Esophagus squamous epithelium (tissue), 5 donors: ENCODE measurements around the gene OGDH. TPM values are rescaled to one million over a fixed set of nuclear protein-coding genes. Genes with fewer than 3 reads are reported as not detected.

Experiments used
- DNase-seq: peaks from one replicate; lab custom pipeline; 2025; lab: John Stamatoyannopoulos, UW
- H3K27ac ChIP-seq, 4 donors: fragments of 200-600 bp; sonication (generic); one replicate each; pipeline ENCODE4 v1.5.1; 2016 to 2019; ENCODE audit warnings: mild to moderate bottlenecking in 1 of 4
- H3K27me3 ChIP-seq, 4 donors: fragments of 200-600 bp; sonication (generic); 1 replicate in 3 of 4; 2 replicates in 1 of 4; pipeline versions ENCODE4 v1.5.1 to v1.6.0; 2017 to 2021; ENCODE audit warnings: antibody characterized with exemption in 1 of 4
- H3K36me3 ChIP-seq, 3 donors: fragments of 200-600 bp; sonication (generic); one replicate each; pipeline ENCODE4 v1.5.1; 2016 to 2019
- H3K4me1 ChIP-seq, 3 donors: fragments of 200-600 bp; sonication (generic); one replicate each; pipeline ENCODE4 v1.5.1; 2017 to 2019
- H3K4me3 ChIP-seq, 4 donors: fragments of 200-600 bp; sonication (generic); 1 replicate in 3 of 4; 2 replicates in 1 of 4; pipeline ENCODE4 v1.5.1; 2016 to 2019; ENCODE audit warnings: mild to moderate bottlenecking in 2 of 4, moderate library complexity in 1 of 4
- H3K9me3 ChIP-seq, 3 donors: fragments of 200-600 bp; sonication (generic); one replicate each; pipeline ENCODE4 v1.5.1; 2016 to 2019
- CTCF ChIP-seq, 6 experiments: fragments of 450-650 bp in 4 of 6; fragments of 200-600 bp in 2 of 6; sonication (generic) in 2 of 6; IDR thresholded peaks; one replicate each; pipeline ENCODE4 v1.5.1; 2016 to 2019; ENCODE audit warnings: antibody characterized with exemption in 6 of 6, mild to moderate bottlenecking in 4 of 6, moderate library complexity in 4 of 6
- POLR2A ChIP-seq, 4 donors: fragments of 450-650 bp; IDR thresholded peaks; one replicate each; pipeline ENCODE4 v1.6.1; 2017; ENCODE audit warnings: antibody characterized with exemption in 4 of 4, mild to moderate bottlenecking in 4 of 4, moderate library complexity in 3 of 4
- WGBS, 2 donors: methylation state at CpG; one replicate each; pipeline ENCODE4 v1.1.5; 2018; 5-methylcytosine and 5-hydroxymethylcytosine counted together
- intact Hi-C: fragments of 100-400 bp; cut with DNase I; formaldehyde crosslinking; loops from one replicate; pipeline ENCODE4 v1.15.0; 2022
- total RNA-seq, 4 donors: library from RNA; depleted of rRNA; stranded (reverse); fragments of >200 nt; gene quantifications; one replicate each; pipeline ENCODE4 v1.1.0, GENCODE V29; 2016
- donor health status: DM: yes; HTN: yes; CAD: no.

OGDH gene
- total RNA-seq, 4 donors from 2014 or later: 68.9 to 102 (median 89.5) TPM

GRCh38 chr7:44647981-44648714 is 41.7 kb downstream of the OGDH start:
- intact Hi-C loops: no loop called here
- H3K4me3 ChIP-seq: no peak overlapping the region
- no peak overlapping the region for H3K27ac ChIP-seq
- WGBS, 2 donors: 79 to 96% methylated on average over 2 to 4 of the region's 4 CpGs
- no peaks in the 10 kb centered on the region for H3K4me1 ChIP-seq
- TF ChIP-seq CTCF (IDR thresholded peaks at IDR 0.05) (no peak), POLR2A (IDR thresholded peaks at IDR 0.05) (no peak)
- DNase-seq: no peak
- no peaks in the 10 kb centered on the region for H3K27me3 ChIP-seq
- H3K36me3 ChIP-seq: peaks cover 0 to 85% (median 15%) of the 10 kb centered on the region in 3 donors
- H3K9me3 ChIP-seq: no peaks in the 10 kb centered on the region

- DNase-seq: no peak
- TF ChIP-seq POLR2A (IDR thresholded peaks at IDR 0.05): no peak
- H3K9me3 ChIP-seq: no peaks in the 10 kb centered on the region
- no peak overlapping the region for H3K4me3 ChIP-seq
- H3K27me3 ChIP-seq: no peaks in the 10 kb centered on the region
- H3K36me3 ChIP-seq: peaks cover 0 to 99% (median 15%) of the 10 kb centered on the region in 3 donors
- intact Hi-C loops: no loop called here
- no peaks in the 10 kb centered on the region for H3K4me1 ChIP-seq
- 80 to 98% methylated on average over 4 of the region's 4 CpGs for WGBS, 2 donors
- H3K27ac ChIP-seq: no peak overlapping the region
Observed at GRCh38 chr7:44650242-44650641, 43.8 kb downstream of the OGDH start.

DNA sequence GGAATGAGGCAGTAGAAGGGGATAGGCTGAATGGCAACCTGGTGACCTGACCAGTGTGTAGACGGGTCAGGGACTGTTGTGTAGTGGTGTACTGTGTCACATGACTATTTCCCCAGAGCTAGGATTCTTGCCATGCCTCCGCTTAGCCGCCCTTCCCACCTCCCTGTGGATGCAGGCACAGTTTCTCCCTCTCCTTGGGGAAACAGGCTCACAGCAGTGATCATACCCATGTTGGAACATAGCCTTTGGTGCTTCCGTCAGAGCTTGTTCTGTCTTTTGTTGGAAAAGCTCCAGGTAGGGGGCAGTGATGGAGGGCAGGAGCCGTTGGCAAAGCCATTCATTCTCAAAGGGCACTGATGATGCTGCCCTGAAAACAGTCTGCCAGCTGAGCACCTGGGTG is 44.3 kb downstream of the OGDH start:
- no peak for DNase-seq
- Histone ChIP-seq H3K4me3 (no peak overlapping the region), H3K4me1 (no peaks in the 10 kb centered on the region), H3K27me3 (no peaks in the 10 kb centered on the region), H3K9me3 (no peaks in the 10 kb centered on the region), H3K27ac (no peak overlapping the region), H3K36me3 (peaks cover 0 to 99% (median 15%) of the 10 kb centered on the region in 3 donors)
- TF ChIP-seq POLR2A (IDR thresholded peaks at IDR 0.05): no peak
- TF ChIP-seq CTCF (IDR thresholded peaks at IDR 0.05): no peak
- 72 to 80% methylated on average over 3 of the region's 5 CpGs for WGBS, 2 donors
- intact Hi-C loops: no loop called here

- no peak overlapping the region for H3K4me3 ChIP-seq
- no peak for DNase-seq
- no peaks in the 10 kb centered on the region for H3K4me1 ChIP-seq
- TF ChIP-seq POLR2A (IDR thresholded peaks at IDR 0.05) (no peak), CTCF (IDR thresholded peaks at IDR 0.05) (no peak)
- no peaks in the 10 kb centered on the region for H3K27me3 ChIP-seq
- intact Hi-C loops: no loop called here
- H3K36me3 ChIP-seq: peaks cover 0 to 100% (median 15%) of the 10 kb centered on the region in 3 donors
- H3K9me3 ChIP-seq: no peaks in the 10 kb centered on the region
- no peak overlapping the region for H3K27ac ChIP-seq
- WGBS, 2 donors: 88 to 91% methylated on average over 5 of the region's 5 CpGs
Observed at GRCh38 chr7:44652535-44652934, 46.1 kb downstream of the OGDH start.

DNA sequence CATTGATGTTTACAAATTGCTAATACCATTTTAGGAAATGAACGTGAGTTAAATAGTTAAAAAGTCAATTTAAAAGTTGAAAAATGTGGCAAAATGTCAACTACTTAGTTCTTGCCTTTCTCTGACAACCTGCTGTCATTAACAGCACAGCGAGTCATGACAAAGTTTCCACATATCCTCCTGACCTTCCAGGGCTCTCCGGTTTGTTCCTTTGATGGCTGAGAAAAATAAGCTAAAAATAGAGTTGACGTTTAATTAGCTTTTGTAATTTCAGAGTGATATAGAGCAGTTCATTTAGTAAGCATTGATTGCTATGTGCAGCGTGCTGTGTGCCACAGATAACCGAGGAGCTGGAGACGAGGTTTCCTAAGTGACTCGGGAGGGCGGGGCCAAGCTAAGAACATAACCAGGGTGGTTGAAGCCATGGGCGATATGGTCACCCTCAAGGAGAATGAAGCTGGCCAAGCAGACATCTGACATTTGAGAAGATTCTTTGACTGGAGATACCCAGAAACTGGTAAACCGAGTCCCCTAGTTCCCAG is 47.9 kb downstream of the OGDH start:
- Histone ChIP-seq H3K36me3 (peaks cover 0 to 100% (median 13%) of the 10 kb centered on the region in 3 donors), H3K4me3 (no peak overlapping the region), H3K4me1 (no peaks in the 10 kb centered on the region), H3K27me3 (no peaks in the 10 kb centered on the region), H3K9me3 (no peaks in the 10 kb centered on the region), H3K27ac (no peak overlapping the region)
- TF ChIP-seq POLR2A (IDR thresholded peaks at IDR 0.05) (no peak), CTCF (IDR thresholded peaks at IDR 0.05) (no peak)
- intact Hi-C loops: no loop called here
- no peak for DNase-seq
- 82 to 86% methylated on average over 7 to 9 of the region's 11 CpGs for WGBS, 2 donors
